Omental fat pad (tissue), 4 donors: ENCODE data around the gene LENG8. TPM values are rescaled to one million over a fixed set of nuclear protein-coding genes. Genes with fewer than 3 reads are reported as not detected.

Experiments
- ATAC-seq: fragments of 150-250 bp; one replicate; pipeline ENCODE4 v1.9.1; 2016; ENCODE audit warnings: mild to moderate bottlenecking, moderate library complexity; ENCODE audit not compliant: low FRiP score
- DNase-seq: peaks from one replicate; pipeline ENCODE4 v3.0.0-alpha.2; 2019; ENCODE audit warnings: low spot score
- CTCF ChIP-seq, 3 donors: fragments of 450-650 bp; IDR thresholded peaks; one replicate each; pipeline ENCODE4 v1.5.1; 2016 to 2017; ENCODE audit warnings: antibody characterized with exemption in 3 of 3, mild to moderate bottlenecking in 3 of 3, moderate library complexity in 2 of 3
- total RNA-seq, 4 donors: library from RNA; depleted of rRNA; stranded (reverse); fragments of >200 nt; gene quantifications; one replicate each; pipeline ENCODE4 v1.1.0, GENCODE V29; 2016

The LENG8 gene
- total RNA-seq, 4 donors from 2014 or later: 79.5 to 160 (median 112) TPM

DNA sequence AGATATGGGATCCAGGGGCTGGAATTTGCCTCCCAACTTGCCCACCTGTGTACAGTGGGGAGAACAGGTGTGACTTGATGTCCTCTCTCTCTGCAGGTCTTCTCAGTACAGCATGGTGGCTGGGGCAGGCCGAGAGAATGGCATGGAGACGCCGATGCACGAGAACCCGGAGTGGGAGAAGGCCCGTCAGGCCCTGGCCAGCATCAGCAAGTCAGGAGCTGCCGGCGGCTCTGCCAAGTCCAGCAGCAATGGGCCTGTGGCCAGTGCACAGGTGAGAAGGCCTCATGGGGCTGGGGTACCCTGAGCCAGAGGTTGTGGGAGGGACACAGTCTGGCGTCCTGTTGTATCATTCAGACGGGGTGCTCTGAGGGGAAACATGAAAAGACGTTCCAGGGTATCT is 3.0 kb downstream of the LENG8 start:
- DNase-seq: no peak
- no peak for TF ChIP-seq CTCF (IDR thresholded peaks at IDR 0.05)
- ATAC-seq: no peak

GRCh38 chr19:54452626-54453025 is 3.6 kb downstream of the LENG8 start:
- no peak for ATAC-seq

DNA sequence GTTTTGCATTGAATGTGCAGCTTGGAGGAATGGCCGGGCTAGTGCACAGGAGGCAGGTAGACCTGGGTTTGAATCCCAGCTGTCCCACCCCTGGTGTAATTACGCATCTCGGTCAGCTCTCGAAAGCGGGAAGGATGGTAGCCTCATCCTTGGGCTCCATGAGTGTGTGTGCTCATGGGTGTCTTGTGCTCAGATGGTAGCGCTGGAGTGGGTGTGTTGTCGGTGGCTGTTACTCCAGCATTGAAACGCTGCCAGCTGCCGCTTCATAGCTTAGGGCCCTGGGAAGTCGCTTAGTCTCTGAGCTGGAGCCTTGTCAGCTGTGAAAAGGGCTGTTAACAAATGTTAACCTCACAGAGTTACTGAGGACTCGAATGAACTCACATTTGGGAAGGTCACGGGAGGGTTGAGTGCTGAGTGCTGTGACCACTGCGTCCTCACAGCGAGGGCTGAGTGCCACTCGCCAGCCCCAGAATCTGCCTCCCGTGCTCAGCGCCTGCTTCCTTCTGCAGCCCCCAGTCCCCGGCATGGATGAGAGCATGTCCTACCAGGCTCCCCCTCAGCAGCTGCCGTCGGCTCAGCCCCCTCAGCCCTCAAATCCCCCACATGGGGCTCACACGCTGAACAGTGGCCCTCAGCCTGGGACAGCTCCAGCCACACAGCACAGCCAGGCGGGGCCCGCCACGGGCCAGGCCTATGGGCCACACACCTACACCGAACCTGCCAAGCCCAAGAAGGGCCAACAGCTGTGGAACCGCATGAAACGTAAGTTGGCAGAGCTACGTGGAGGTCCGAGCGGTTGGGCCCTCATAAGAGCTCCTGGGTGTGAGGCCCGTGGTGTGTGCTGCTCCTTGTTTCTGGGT is 5.2 kb downstream of the LENG8 start:
- ATAC-seq: no peak
- TF ChIP-seq CTCF (IDR thresholded peaks at IDR 0.05): no peak

More at GRCh38 chr19:54452626-54453025, 3.6 kb downstream of the LENG8 start:
- DNase-seq: no peak
- no peak for TF ChIP-seq CTCF (IDR thresholded peaks at IDR 0.05)

GRCh38 chr19:54454781-54455675 is 6.0 kb downstream of the LENG8 start:
- ATAC-seq: no peak
- no peak for TF ChIP-seq CTCF (IDR thresholded peaks at IDR 0.05)
- no peak for DNase-seq

More for the DNA sequence above, 5.2 kb downstream of the LENG8 start:
- no peak for DNase-seq

GRCh38 chr19:54455786-54456422 is 6.9 kb downstream of the LENG8 start:
- no peak for DNase-seq
- no peak for ATAC-seq
- TF ChIP-seq CTCF (IDR thresholded peaks at IDR 0.05): no peak

GRCh38 chr19:54456423-54457373 is 7.7 kb downstream of the LENG8 start:
- no peak for ATAC-seq
- no peak for TF ChIP-seq CTCF (IDR thresholded peaks at IDR 0.05)

More at GRCh38 chr19:54456423-54457373, 7.7 kb downstream of the LENG8 start:
- DNase-seq: no peak
